Measurements from ENCODE around the gene DOLPP1.
"Not testable (repeated sequence)": the region's sequence is repeated elsewhere in the genome, so short reads cannot be mapped to it uniquely, and the experiment has no call there.

Gene DOLPP1

GRCh38 chr9:129080601-129081387 is at the start of gene DOLPP1:
DOLPP1 (plus strand) TSS chr9:129081111; CDS start chr9:129081132, 21 bp downstream.
- H3K9ac ChIP-seq (ENCODE audit: low read depth, low read length), result peak within 1 kb of the TSS; percentile 91
- H3K36me3 ChIP-seq (ENCODE audit: insufficient read depth, low read depth, low read length), result peaks cover 11% of the 10 kb centered on the region
- H3K4me1 ChIP-seq (ENCODE audit: insufficient read depth, low read length), result peaks cover 5% of the 10 kb centered on the region; the same call in 1 of the 2 replicates
- H3K4me3 ChIP-seq (ENCODE audit: low read length), result peak within 1 kb of the TSS; percentile 96
- H3K27ac ChIP-seq (ENCODE audit: low read length), result peak within 1 kb of the TSS; percentile 61
- H3K9me3 ChIP-seq (ENCODE audit: insufficient read depth, low read depth, low read length), result no peaks in the 10 kb centered on the region
- H3K27me3 ChIP-seq (ENCODE audit: insufficient read depth, low read length), result no peaks in the 10 kb centered on the region

GRCh38 chr9:129031514-129031913 is 49.4 kb upstream of the DOLPP1 start:
- Histone ChIP-seq H3K9ac (ENCODE audit: low read depth, low read length) (no peak overlapping the region), H3K36me3 (ENCODE audit: insufficient read depth, low read depth, low read length) (no peaks in the 10 kb centered on the region), H3K4me1 (ENCODE audit: insufficient read depth, low read length) (no peaks in the 10 kb centered on the region), H3K9me3 (ENCODE audit: insufficient read depth, low read depth, low read length) (no peaks in the 10 kb centered on the region), H3K27me3 (ENCODE audit: insufficient read depth, low read length) (no peaks in the 10 kb centered on the region), H3K4me3 (ENCODE audit: low read length) (no peak overlapping the region), H3K27ac (ENCODE audit: low read length) (no peak overlapping the region)

- H3K27ac ChIP-seq (ENCODE audit: low read length), result no peak overlapping the region
- peaks cover 5% of the 10 kb centered on the region; the same call in 1 of the 2 replicates for H3K4me1 ChIP-seq (ENCODE audit: insufficient read depth, low read length)
- H3K4me3 ChIP-seq (ENCODE audit: low read length), result no peak overlapping the region
- H3K9me3 ChIP-seq (ENCODE audit: insufficient read depth, low read depth, low read length), result no peaks in the 10 kb centered on the region
- H3K27me3 ChIP-seq (ENCODE audit: insufficient read depth, low read length), result no peaks in the 10 kb centered on the region
- H3K36me3 ChIP-seq (ENCODE audit: insufficient read depth, low read depth, low read length), result no peaks in the 10 kb centered on the region
- H3K9ac ChIP-seq (ENCODE audit: low read depth, low read length), result no peak overlapping the region
These were observed 48.3 kb upstream of the DOLPP1 start for GRCh38 chr9:129032541-129033159.

- Histone ChIP-seq H3K9ac (ENCODE audit: low read depth, low read length) (no peak overlapping the region), H3K36me3 (ENCODE audit: insufficient read depth, low read depth, low read length) (no peaks in the 10 kb centered on the region), H3K4me3 (ENCODE audit: low read length) (no peak overlapping the region), H3K27me3 (ENCODE audit: insufficient read depth, low read length) (no peaks in the 10 kb centered on the region), H3K27ac (ENCODE audit: low read length) (no peak overlapping the region), H3K4me1 (ENCODE audit: insufficient read depth, low read length) (peaks cover 6% of the 10 kb centered on the region; the same call in 1 of the 2 replicates), H3K9me3 (ENCODE audit: insufficient read depth, low read depth, low read length) (no peaks in the 10 kb centered on the region)
These were observed 47.7 kb upstream of the DOLPP1 start for GRCh38 chr9:129033216-129033615.

GRCh38 chr9:129035838-129036237 is 45.1 kb upstream of the DOLPP1 start:
- not testable (repeated sequence) for H3K27ac ChIP-seq (ENCODE audit: low read length); H3K9me3 ChIP-seq (ENCODE audit: insufficient read depth, low read depth, low read length); H3K36me3 ChIP-seq (ENCODE audit: insufficient read depth, low read depth, low read length); H3K4me1 ChIP-seq (ENCODE audit: insufficient read depth, low read length); H3K9ac ChIP-seq (ENCODE audit: low read depth, low read length); H3K27me3 ChIP-seq (ENCODE audit: insufficient read depth, low read length)
- H3K4me3 ChIP-seq (ENCODE audit: low read length), result peak overlapping the region; percentile 52; the same call in 1 of the 2 replicates

GRCh38 chr9:129036241-129036922 is 44.5 kb upstream of the DOLPP1 start, which contains the start of gene MIGA2:
MIGA2 (plus strand) TSS chr9:129036626; CDS start chr9:129040595, 3,969 bp downstream.
- Histone ChIP-seq H3K27me3 (ENCODE audit: insufficient read depth, low read length) (no peaks in the 10 kb centered on the region), H3K9me3 (ENCODE audit: insufficient read depth, low read depth, low read length) (no peaks in the 10 kb centered on the region), H3K36me3 (ENCODE audit: insufficient read depth, low read depth, low read length) (peaks cover 5% of the 10 kb centered on the region), H3K9ac (ENCODE audit: low read depth, low read length) (peak within 1 kb of the TSS; percentile 88; the same call in 1 of the 2 replicates), H3K27ac (ENCODE audit: low read length) (no peak within 1 kb of the TSS), H3K4me1 (ENCODE audit: insufficient read depth, low read length) (peaks cover 6% of the 10 kb centered on the region; the same call in 1 of the 2 replicates), H3K4me3 (ENCODE audit: low read length) (peak within 1 kb of the TSS; percentile 88)

- peak overlapping the region; percentile 88 for H3K4me3 ChIP-seq (ENCODE audit: low read length)
- peak overlapping the region; percentile 88; the same call in 1 of the 2 replicates for H3K9ac ChIP-seq (ENCODE audit: low read depth, low read length)
- H3K4me1 ChIP-seq (ENCODE audit: insufficient read depth, low read length), result peaks cover 6% of the 10 kb centered on the region; the same call in 1 of the 2 replicates
- H3K27ac ChIP-seq (ENCODE audit: low read length), result no peak overlapping the region
- H3K36me3 ChIP-seq (ENCODE audit: insufficient read depth, low read depth, low read length), result peaks cover 13% of the 10 kb centered on the region
- H3K27me3 ChIP-seq (ENCODE audit: insufficient read depth, low read length), result no peaks in the 10 kb centered on the region
- no peaks in the 10 kb centered on the region for H3K9me3 ChIP-seq (ENCODE audit: insufficient read depth, low read depth, low read length)
These were observed 43.8 kb upstream of the DOLPP1 start for GRCh38 chr9:129036923-129037766.

GRCh38 chr9:129037767-129038098 is 43.2 kb upstream of the DOLPP1 start:
- Histone ChIP-seq H3K9me3 (ENCODE audit: insufficient read depth, low read depth, low read length) (no peaks in the 10 kb centered on the region), H3K36me3 (ENCODE audit: insufficient read depth, low read depth, low read length) (peaks cover 19% of the 10 kb centered on the region), H3K9ac (ENCODE audit: low read depth, low read length) (peak overlapping the region; percentile 88; the same call in 1 of the 2 replicates), H3K27me3 (ENCODE audit: insufficient read depth, low read length) (no peaks in the 10 kb centered on the region), H3K4me3 (ENCODE audit: low read length) (peak overlapping the region; percentile 88), H3K27ac (ENCODE audit: low read length) (no peak overlapping the region), H3K4me1 (ENCODE audit: insufficient read depth, low read length) (peaks cover 6% of the 10 kb centered on the region; the same call in 1 of the 2 replicates)

GRCh38 chr9:129038109-129038852 is 42.6 kb upstream of the DOLPP1 start:
- no peak overlapping the region for H3K27ac ChIP-seq (ENCODE audit: low read length)
- peaks cover 6% of the 10 kb centered on the region; the same call in 1 of the 2 replicates for H3K4me1 ChIP-seq (ENCODE audit: insufficient read depth, low read length)
- H3K36me3 ChIP-seq (ENCODE audit: insufficient read depth, low read depth, low read length), result peaks cover 22% of the 10 kb centered on the region
- no peaks in the 10 kb centered on the region for H3K9me3 ChIP-seq (ENCODE audit: insufficient read depth, low read depth, low read length)
- no peak overlapping the region for H3K9ac ChIP-seq (ENCODE audit: low read depth, low read length)
- no peak overlapping the region for H3K4me3 ChIP-seq (ENCODE audit: low read length)
- H3K27me3 ChIP-seq (ENCODE audit: insufficient read depth, low read length), result no peaks in the 10 kb centered on the region

GRCh38 chr9:129040113-129040643 is 40.7 kb upstream of the DOLPP1 start:
- Histone ChIP-seq H3K4me3 (ENCODE audit: low read length) (no peak overlapping the region), H3K36me3 (ENCODE audit: insufficient read depth, low read depth, low read length) (peaks cover 22% of the 10 kb centered on the region), H3K4me1 (ENCODE audit: insufficient read depth, low read length) (peaks cover 6% of the 10 kb centered on the region; the same call in 1 of the 2 replicates), H3K9ac (ENCODE audit: low read depth, low read length) (no peak overlapping the region), H3K27ac (ENCODE audit: low read length) (no peak overlapping the region), H3K27me3 (ENCODE audit: insufficient read depth, low read length) (no peaks in the 10 kb centered on the region), H3K9me3 (ENCODE audit: insufficient read depth, low read depth, low read length) (no peaks in the 10 kb centered on the region)
